NCI-H82 treated with DMSO at 0.1 percent for 48 hours (cell line): ENCODE data around the gene GRHL1.
A peak's percentile ranks its signal among the peaks of the same experiment; 100 is the strongest.

Source experiments
- DNase-seq: peaks from one replicate; lab custom pipeline; 2025; ENCODE audit not compliant: unreplicated experiment; lab: John Stamatoyannopoulos, UW

The GRHL1 gene

GRCh38 chr2:9949239-9949991, 2.1 kb upstream of the GRHL1 start:
- no peak for DNase-seq

DNA sequence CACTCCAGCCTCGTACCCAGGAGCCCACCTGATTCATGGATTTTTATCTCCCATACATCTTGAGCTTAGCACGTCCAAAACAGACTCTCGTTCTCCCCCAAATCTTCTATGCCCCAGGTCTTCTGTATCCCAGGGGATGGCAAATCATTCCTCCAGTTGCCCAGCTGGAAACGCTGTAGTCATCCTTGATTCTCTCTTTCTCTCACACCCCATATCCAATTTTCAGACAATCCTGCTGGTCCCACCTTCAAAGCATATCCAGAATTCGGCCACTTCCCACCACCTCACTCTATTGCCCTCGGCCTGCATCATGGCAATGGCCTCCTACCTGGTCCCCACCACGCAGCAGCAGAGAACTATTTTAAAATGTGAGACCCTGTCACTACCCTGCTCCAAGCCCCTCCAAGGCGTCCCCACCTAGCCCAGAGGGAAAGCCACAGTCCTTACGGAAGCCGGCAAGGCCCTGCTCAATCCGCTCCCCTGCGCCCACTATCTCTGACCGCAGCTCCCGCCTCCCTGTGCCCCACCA, 1.4 kb upstream of the GRHL1 start:
- no peak for DNase-seq

DNA sequence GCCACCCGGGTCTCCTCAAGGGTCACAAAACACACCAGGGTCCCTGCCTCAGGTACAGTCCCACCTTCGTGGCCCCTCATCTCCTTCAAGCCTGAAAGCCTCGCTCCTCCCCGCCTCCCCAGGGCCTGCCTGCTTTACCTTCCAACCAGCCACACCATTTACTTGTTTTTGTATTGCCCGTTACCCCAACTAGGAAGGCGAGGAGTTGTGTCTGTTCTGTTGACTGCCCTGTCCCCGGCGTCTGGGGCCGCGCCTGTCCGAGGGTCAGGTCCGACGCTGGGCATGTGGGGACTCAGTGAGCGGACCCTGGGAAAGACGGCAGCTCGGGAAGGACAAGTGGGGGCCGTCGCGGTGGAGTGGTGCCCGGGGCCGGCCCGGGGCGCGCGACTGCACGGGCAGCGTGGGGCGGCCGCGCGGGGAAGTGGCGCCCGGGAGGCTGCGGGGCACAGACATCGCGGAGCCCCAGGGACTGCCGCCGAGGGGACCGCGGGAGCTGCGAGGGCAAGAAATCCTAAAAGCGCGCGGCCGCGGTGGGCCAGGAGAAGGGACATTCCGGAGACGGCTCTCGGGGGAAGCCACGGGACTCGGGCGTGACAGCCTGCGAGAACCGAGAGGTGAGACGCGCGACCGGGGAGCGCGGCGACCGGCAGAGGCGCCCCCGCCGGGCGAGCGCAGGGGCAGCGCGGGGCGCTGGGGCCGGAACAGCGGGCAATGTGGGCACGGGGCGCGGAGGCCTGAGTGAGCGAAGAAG, 797 bp upstream of the GRHL1 start:
- no peak for DNase-seq

GRCh38 chr2:9951272-9951521, 296 bp upstream of the GRHL1 start:
- DNase-seq: no peak

DNA sequence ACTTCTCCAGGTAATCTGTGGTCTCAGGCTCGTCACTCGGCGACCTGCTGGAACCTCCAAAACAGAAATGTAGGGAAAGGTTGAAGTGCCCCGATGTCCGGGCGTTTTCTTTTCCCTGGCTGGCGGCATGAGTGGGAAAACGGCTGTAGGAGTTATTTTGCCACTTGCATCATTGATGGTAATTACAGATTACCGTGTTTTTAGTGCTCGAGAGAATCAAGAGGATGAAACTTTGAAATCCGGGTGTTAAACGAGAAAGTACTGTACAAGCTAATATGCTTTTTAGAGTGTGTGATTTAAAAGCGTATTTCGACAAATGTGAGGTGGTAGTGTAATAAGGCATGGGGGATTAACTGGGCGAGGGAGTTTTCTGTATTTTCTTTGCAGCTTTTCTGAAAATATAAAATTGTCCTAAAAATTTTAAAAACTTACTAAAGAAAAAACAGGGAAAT, 819 bp downstream of the GRHL1 start:
- DNase-seq: no peak

DNA sequence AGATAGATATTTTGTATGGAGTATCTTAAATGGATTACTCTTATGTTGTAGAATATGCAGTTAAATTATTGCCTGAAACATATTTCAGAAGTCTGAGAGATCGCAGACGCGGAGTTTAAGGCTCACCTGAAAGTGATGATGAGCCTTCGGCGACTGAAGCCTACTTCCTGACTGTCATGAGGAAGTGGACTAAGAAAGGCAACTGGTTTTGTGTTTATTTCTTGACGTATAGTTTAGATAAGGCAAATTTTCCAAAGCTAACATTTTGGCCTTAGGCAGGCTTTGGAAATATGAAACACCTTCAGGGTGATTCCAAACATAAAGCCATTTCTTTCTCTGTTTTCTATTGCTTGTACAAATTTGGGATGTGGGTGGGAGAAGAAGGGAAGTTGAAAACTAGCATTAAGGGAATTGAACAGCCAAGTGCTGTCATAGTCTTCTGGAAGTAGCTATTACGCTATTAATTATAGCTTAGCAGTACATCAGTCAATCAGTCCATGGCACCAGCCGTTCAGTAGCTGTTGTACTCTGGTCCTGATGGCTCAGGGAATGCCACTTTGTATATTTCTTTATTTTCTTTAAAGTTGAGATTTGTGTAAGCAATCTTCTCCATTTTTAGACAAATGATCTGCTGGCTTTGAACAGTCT, 1.5 kb downstream of the GRHL1 start:
- DNase-seq: no peak

DNA sequence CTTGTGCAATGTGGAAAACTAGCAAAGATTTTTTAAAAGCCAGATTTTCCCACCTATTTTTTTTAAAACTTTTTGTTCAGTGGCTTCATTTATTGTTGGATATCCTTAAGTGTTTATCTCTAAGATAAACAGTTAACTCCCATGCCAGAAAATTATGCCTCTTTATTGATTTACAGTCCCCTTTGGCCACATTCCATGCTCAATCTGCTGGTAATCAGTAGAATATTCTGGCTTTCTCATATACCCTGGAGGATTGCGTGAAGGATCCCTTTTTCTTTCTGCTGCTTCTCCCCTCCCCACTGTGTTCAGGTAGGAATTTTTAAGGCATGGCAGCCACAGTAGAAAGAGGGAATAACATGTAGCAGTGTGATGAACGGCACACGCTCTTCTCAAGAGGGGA, 2.6 kb downstream of the GRHL1 start:
- no peak for DNase-seq

GRCh38 chr2:9958057-9958456, 6.6 kb downstream of the GRHL1 start:
- DNase-seq: no peak

DNA sequence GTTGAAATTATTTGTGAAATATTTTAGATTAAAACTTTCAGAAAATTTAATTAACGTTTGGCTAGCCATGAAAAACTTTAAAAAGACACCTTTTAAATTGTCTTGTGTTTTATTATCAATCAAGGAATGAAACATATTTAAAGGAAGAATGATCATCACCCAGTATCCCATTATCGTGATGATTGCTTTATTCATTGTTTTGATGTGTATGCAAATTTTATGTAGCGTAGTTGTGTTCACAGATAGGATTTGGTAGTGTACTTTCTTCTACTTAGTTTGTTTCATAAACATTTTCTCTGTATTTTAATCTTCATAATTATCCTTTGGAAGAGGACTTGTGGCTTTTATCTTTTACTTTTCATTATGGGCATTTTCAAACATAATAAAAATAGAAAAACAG, 7.8 kb downstream of the GRHL1 start:
- DNase-seq: no peak

GRCh38 chr2:9961013-9961412, 9.5 kb downstream of the GRHL1 start:
- DNase-seq: no peak

GRCh38 chr2:9964334-9964980, 13.0 kb downstream of the GRHL1 start:
- no peak for DNase-seq

DNA sequence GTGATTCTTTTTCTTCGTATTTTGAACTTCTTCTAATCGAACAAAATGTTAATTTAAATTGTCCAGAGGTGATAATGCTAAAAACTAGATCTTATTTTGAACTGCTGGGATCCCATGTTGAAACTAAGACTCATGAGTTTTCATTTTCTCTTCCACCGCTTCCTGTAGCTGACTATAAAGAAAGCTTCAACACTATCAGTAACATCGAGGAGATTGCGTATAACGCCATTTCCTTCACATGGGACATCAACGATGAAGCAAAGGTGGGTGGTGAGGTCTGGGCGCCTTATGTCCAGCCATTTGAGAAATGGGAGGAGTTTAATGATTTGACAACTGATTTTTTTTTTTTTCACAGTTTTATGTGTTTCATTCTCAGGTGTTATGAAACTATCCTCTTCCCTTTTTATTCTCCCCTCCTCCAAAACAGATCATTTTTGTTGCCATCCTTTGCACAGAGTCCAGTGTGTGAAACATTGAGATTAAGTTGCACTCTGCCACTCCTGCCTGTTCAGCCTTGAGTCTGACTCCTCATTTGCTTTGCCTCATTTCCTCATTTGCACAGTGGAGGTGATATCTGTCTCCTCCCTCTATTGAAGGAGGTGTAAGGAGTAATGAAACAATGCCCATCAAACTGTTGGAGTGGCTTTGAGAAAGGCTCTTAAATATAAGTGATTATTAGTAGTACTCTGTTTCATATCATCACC, 13.8 kb downstream of the GRHL1 start:
- no peak for DNase-seq

- no peak for DNase-seq
Measured at GRCh38 chr2:9966491-9967022, 15.1 kb downstream of the GRHL1 start.

DNA sequence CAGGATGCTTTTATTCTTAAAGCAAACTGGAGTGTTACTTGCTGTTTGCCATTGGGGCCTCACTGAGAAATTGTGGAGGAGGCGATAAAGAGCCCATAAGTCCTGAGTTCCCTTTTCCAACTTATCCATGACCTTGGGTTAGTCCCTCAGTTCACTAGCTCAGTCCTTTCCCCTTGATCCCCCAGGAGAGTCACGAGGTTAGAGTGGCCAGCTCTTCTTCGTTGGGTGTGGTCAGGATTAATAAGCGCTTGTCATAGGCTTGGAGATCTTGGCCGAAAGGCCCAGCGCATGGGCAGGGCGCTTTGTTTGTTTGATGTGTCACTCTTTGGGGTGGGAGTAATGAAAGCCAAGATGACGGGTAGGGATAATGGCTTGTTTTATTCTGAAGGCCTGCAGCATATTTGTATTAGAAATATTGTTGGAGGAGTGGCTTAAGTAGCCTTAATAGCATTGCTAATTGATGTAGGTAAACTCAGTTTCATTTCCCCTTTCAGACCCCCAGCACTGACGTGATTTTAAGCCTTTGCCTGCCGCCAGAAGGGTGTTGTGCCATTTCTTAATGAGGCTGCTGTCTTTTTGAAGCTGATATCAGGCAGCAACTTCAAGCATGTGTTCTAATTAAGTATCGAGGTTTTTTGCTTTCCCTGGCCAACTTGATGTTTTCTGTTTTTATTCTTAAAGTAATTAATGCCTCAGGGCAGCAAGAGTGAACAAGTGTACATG, 15.7 kb downstream of the GRHL1 start:
- no peak for DNase-seq

- DNase-seq: no peak
Measured at GRCh38 chr2:9968553-9969497, 17.3 kb downstream of the GRHL1 start.

- DNase-seq: peak; percentile 99
Measured at GRCh38 chr2:9970200-9971044, 18.9 kb downstream of the GRHL1 start.

DNA sequence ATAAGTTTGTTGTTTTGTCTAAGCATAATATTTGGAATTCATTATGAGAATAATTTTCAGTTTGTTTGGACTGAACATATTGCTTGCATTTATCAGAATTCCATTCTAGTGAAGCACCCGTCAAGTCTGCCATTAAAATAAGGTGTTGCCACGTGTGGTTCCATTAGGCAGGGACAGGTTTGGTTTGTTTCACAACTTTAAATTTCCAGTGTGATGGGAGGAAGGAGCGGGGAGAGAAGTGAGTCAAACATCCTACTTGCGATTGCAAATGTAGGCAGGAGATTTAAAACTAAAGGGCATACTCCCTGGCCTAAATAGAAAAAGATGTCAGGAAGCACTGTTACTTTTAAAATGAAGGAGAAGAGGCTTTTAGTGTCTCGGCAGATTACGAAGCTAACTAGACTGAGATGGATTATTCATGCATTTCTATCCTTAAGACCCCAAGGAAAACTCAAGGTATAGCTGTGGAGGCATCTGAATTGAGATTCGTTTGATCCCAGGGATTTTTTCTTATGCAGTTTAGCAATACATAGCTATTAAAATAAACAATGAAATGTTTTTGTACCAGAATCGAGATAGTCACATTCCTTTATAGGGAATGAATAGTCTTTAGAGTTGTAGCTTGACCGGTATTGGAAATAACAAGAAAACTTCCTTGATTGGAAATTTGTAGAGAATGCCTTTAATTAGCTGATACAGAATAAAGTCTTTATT, 19.8 kb downstream of the GRHL1 start:
- DNase-seq: no peak
